Lung (tissue), 12 donors: ENCODE data around the gene RAP1A. TPM values are rescaled to one million over a fixed set of nuclear protein-coding genes. Genes with fewer than 3 reads are reported as not detected.

Experiments used
- ATAC-seq: fragments of 200-7000 bp; cut with Tn5 transposase; one replicate; pipeline ENCODE4 v1.9.1; 2020; ENCODE audit warnings: moderate number of reproducible peaks; ENCODE audit not compliant: insufficient read depth, low FRiP score
- DNase-seq, 3 donors: peaks; one replicate each; pipeline ENCODE4 v3.0.0-alpha.2; 2013 to 2017
- H3K27ac ChIP-seq, 2 donors: one replicate each; pipeline ENCODE4 v1.5.1; 2013; ENCODE audit warnings: mild to moderate bottlenecking in 2 of 2, moderate library complexity in 2 of 2, control low read depth in 1 of 2, inconsistent platforms in 1 of 2, low read depth in 1 of 2, low read length in 1 of 2
- H3K27me3 ChIP-seq, 3 donors: one replicate each; pipeline ENCODE4 v1.5.1; 2013; ENCODE audit warnings: low read length in 2 of 3; ENCODE audit not compliant: control insufficient read depth in 3 of 3, insufficient read depth in 3 of 3
- H3K36me3 ChIP-seq, 4 donors: one replicate each; pipeline ENCODE4 v1.5.1; 2013; ENCODE audit warnings: low read length in 4 of 4, mild to moderate bottlenecking in 1 of 4, moderate library complexity in 1 of 4; ENCODE audit not compliant: control insufficient read depth in 4 of 4, insufficient read depth in 4 of 4
- H3K4me1 ChIP-seq, 5 donors: one replicate each; pipeline ENCODE4 v1.5.1; 2013; ENCODE audit warnings: low read length in 5 of 5, mild to moderate bottlenecking in 2 of 5, moderate library complexity in 1 of 5; ENCODE audit not compliant: control insufficient read depth in 5 of 5, insufficient read depth in 5 of 5
- H3K4me3 ChIP-seq: one replicate; pipeline ENCODE4 v1.5.1; 2013; ENCODE audit warnings: mild to moderate bottlenecking, control low read depth, moderate library complexity
- H3K9ac ChIP-seq, 2 donors: one replicate each; pipeline ENCODE4 v1.5.1; 2013; ENCODE audit warnings: low read length in 2 of 2, control low read depth in 1 of 2; ENCODE audit not compliant: insufficient read depth in 1 of 2
- H3K9me3 ChIP-seq, 4 donors: one replicate each; pipeline ENCODE4 v1.5.1; 2013; ENCODE audit warnings: low read length in 3 of 4, mild to moderate bottlenecking in 1 of 4, moderate library complexity in 1 of 4; ENCODE audit not compliant: control insufficient read depth in 4 of 4, insufficient read depth in 3 of 4
- CTCF ChIP-seq: IDR thresholded peaks from 2 replicates; pipeline ENCODE4 v1.5.1; 2012; ENCODE audit warnings: mild to moderate bottlenecking; ENCODE audit errors: control extremely low read depth, extremely low read depth
- WGBS, 2 donors: extraction: QIAGEN DNeasy Blood & Tissue Kit; methylation state at CpG; one replicate each; pipeline ENCODE4 v1.1.7; 2013; 5-methylcytosine and 5-hydroxymethylcytosine counted together
- polyA plus RNA-seq, 2 donors: library from polyadenylated mRNA; stranded (reverse); fragments of 200-250 nt; gene quantifications; one replicate each; pipeline ENCODE4 v1.2.1, GENCODE V29; 2013
- total RNA-seq, 2 donors: library from RNA; depleted of rRNA in 1 of 2; stranded (reverse); fragments of >200 nt in 1 of 2; gene quantifications; one replicate each; pipeline ENCODE4 v1.2.1, GENCODE V29; 2014 to 2021
- donor health status: control.
- donor health status: control.
- donor health status: Bipolar disorder and iron deficiency.
- donor health status: healthy.
- donor health status: DM: yes; HTN: yes; CAD: no.

The RAP1A gene
- total and polyA plus RNA-seq, 4 donors = 64.5 to 97.3 (median 77.6) TPM

- WGBS, 2 donors = 54 to 56% methylated on average over 7 of the region's 7 CpGs
- TF ChIP-seq CTCF = no peak
- Histone ChIP-seq H3K4me3 (no peak overlapping the region), H3K36me3 (no peaks in the 10 kb centered on the region), H3K9ac (no peak overlapping the region), H3K9me3 (no peaks in the 10 kb centered on the region), H3K4me1 (peaks cover 3 to 26% (median 19%) of the 10 kb centered on the region in 5 donors), H3K27ac (peak overlapping the region; percentile 67 to 69), H3K27me3 (no peaks in the 10 kb centered on the region)
- peak; percentile 42 for ATAC-seq
- no peak for DNase-seq
These were observed 100.8 kb downstream of the RAP1A start for GRCh38 chr1:111720274-111720976.

- Histone ChIP-seq H3K27ac (peak overlapping the region; percentile 67 to 69), H3K4me3 (no peak overlapping the region), H3K36me3 (peaks cover 0 to 1% (median 0%) of the 10 kb centered on the region in 4 donors), H3K4me1 (peaks cover 3 to 26% (median 17%) of the 10 kb centered on the region in 5 donors), H3K9ac (no peak overlapping the region), H3K9me3 (no peaks in the 10 kb centered on the region), H3K27me3 (no peaks in the 10 kb centered on the region)
- 62 to 66% methylated on average over 10 of the region's 10 CpGs for WGBS, 2 donors
- no peak for TF ChIP-seq CTCF
- no peak for ATAC-seq
- peak in 2 of 3 donors; percentile 74 to 78 for DNase-seq
These were observed 101.6 kb downstream of the RAP1A start for GRCh38 chr1:111720977-111721786.

GRCh38 chr1:111723091-111723806, 103.7 kb downstream of the RAP1A start:
- 86 to 87% methylated on average over 7 of the region's 7 CpGs for WGBS, 2 donors
- Histone ChIP-seq H3K36me3 (peaks cover 0 to 8% (median 0%) of the 10 kb centered on the region in 4 donors), H3K27me3 (no peaks in the 10 kb centered on the region), H3K9ac (no peak overlapping the region), H3K4me1 (peaks cover 3 to 26% (median 16%) of the 10 kb centered on the region in 5 donors), H3K27ac (no peak overlapping the region), H3K9me3 (no peaks in the 10 kb centered on the region), H3K4me3 (no peak overlapping the region)
- DNase-seq (no peak), ATAC-seq (no peak)
- no peak for TF ChIP-seq CTCF
